H1 (cell line): ENCODE measurements around the gene MRPL1. TPM values are rescaled to one million over a fixed set of nuclear protein-coding genes. Genes with fewer than 3 reads are reported as not detected.

Experiments used
- NANOG ChIP-seq: IDR thresholded peaks from 2 replicates; pipeline ENCODE4 v1.6.1; 2011; ENCODE audit warnings: low read length, low read depth, mild to moderate bottlenecking, inconsistent platforms; ENCODE audit not compliant: insufficient read depth, poor library complexity, severe bottlenecking
- SIX5 ChIP-seq: IDR thresholded peaks from 2 replicates; pipeline ENCODE4 v1.6.1; 2011; ENCODE audit warnings: mild to moderate bottlenecking, low read depth, low read length
- polyA plus RNA-seq, 7 experiments: library from polyadenylated mRNA; depleted of rRNA in 3 of 7; stranded (reverse) in 5 of 7; unstranded in 2 of 7; fragments of >200 nt in 5 of 7; fragments of 200-250 nt in 2 of 7; gene quantifications; 1 replicate in 5 of 7; 2 replicates in 1 of 7; 4 replicates in 1 of 7; pipeline versions ENCODE4 v1.2.1 to v1.2.3, GENCODE V29; 2011 to 2013; ENCODE audit warnings: missing spikeins in 2 of 7, mixed read lengths in 2 of 7
- total RNA-seq: library from RNA; stranded (reverse); fragmentation: NEBNext Ultra II Directional; extraction: Animal tissue kit (Norgen Biotek cat#: 25700); gene quantifications from 2 replicates; pipeline ENCODE4 v1.2.1, GENCODE V29; 2021
- TF ChIP-seq, protein P1 (sequence below): fragments of 300-600 bp; sonication (generic); IDR thresholded peaks from 2 replicates; pipeline ENCODE4 v1.7.1; 2012; ENCODE audit warnings: low read length, moderate library complexity, mild to moderate bottlenecking, inconsistent platforms; ENCODE audit not compliant: insufficient replicate concordance

MRPL1 gene
- total and polyA plus RNA-seq, 2 of the 8 experiments (the other 6 are each of a cell fraction or from before 2014, with no cell fraction given) = 9.6 to 37.0 TPM

GRCh38 chr4:77818073-77818601 lies 44.5 kb upstream of the MRPL1 start (continued):
- TF ChIP-seq NANOG = no peak
- TF ChIP-seq, protein P1, sequence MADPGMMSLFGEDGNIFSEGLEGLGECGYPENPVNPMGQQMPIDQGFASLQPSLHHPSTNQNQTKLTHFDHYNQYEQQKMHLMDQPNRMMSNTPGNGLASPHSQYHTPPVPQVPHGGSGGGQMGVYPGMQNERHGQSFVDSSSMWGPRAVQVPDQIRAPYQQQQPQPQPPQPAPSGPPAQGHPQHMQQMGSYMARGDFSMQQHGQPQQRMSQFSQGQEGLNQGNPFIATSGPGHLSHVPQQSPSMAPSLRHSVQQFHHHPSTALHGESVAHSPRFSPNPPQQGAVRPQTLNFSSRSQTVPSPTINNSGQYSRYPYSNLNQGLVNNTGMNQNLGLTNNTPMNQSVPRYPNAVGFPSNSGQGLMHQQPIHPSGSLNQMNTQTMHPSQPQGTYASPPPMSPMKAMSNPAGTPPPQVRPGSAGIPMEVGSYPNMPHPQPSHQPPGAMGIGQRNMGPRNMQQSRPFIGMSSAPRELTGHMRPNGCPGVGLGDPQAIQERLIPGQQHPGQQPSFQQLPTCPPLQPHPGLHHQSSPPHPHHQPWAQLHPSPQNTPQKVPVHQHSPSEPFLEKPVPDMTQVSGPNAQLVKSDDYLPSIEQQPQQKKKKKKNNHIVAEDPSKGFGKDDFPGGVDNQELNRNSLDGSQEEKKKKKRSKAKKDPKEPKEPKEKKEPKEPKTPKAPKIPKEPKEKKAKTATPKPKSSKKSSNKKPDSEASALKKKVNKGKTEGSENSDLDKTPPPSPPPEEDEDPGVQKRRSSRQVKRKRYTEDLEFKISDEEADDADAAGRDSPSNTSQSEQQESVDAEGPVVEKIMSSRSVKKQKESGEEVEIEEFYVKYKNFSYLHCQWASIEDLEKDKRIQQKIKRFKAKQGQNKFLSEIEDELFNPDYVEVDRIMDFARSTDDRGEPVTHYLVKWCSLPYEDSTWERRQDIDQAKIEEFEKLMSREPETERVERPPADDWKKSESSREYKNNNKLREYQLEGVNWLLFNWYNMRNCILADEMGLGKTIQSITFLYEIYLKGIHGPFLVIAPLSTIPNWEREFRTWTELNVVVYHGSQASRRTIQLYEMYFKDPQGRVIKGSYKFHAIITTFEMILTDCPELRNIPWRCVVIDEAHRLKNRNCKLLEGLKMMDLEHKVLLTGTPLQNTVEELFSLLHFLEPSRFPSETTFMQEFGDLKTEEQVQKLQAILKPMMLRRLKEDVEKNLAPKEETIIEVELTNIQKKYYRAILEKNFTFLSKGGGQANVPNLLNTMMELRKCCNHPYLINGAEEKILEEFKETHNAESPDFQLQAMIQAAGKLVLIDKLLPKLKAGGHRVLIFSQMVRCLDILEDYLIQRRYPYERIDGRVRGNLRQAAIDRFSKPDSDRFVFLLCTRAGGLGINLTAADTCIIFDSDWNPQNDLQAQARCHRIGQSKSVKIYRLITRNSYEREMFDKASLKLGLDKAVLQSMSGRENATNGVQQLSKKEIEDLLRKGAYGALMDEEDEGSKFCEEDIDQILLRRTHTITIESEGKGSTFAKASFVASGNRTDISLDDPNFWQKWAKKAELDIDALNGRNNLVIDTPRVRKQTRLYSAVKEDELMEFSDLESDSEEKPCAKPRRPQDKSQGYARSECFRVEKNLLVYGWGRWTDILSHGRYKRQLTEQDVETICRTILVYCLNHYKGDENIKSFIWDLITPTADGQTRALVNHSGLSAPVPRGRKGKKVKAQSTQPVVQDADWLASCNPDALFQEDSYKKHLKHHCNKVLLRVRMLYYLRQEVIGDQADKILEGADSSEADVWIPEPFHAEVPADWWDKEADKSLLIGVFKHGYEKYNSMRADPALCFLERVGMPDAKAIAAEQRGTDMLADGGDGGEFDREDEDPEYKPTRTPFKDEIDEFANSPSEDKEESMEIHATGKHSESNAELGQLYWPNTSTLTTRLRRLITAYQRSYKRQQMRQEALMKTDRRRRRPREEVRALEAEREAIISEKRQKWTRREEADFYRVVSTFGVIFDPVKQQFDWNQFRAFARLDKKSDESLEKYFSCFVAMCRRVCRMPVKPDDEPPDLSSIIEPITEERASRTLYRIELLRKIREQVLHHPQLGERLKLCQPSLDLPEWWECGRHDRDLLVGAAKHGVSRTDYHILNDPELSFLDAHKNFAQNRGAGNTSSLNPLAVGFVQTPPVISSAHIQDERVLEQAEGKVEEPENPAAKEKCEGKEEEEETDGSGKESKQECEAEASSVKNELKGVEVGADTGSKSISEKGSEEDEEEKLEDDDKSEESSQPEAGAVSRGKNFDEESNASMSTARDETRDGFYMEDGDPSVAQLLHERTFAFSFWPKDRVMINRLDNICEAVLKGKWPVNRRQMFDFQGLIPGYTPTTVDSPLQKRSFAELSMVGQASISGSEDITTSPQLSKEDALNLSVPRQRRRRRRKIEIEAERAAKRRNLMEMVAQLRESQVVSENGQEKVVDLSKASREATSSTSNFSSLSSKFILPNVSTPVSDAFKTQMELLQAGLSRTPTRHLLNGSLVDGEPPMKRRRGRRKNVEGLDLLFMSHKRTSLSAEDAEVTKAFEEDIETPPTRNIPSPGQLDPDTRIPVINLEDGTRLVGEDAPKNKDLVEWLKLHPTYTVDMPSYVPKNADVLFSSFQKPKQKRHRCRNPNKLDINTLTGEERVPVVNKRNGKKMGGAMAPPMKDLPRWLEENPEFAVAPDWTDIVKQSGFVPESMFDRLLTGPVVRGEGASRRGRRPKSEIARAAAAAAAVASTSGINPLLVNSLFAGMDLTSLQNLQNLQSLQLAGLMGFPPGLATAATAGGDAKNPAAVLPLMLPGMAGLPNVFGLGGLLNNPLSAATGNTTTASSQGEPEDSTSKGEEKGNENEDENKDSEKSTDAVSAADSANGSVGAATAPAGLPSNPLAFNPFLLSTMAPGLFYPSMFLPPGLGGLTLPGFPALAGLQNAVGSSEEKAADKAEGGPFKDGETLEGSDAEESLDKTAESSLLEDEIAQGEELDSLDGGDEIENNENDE = peak; percentile 34
- TF ChIP-seq SIX5 = no peak
